HepG2 (cell line): ENCODE data around the gene FAM117A. TPM values are rescaled to one million over a fixed set of nuclear protein-coding genes. Genes with fewer than 3 reads are reported as not detected.

ENCODE experiments used
- CBFB ChIP-seq: sonication (generic); formaldehyde crosslinking; IDR thresholded peaks from 2 replicates; pipeline ENCODE4 v1.4.0; 2020; ENCODE audit warnings: missing genetic modification reagents
- FOXP1 ChIP-seq, 2 experiments: fragments of 450-650 bp in 1 of 2; IDR thresholded peaks; 2 replicates each; pipeline ENCODE4 v1.6.1; 2017 to 2018; ENCODE audit warnings: antibody characterized with exemption in 1 of 2
- KDM5A ChIP-seq: fragments of 200-600 bp; sonication (generic); IDR thresholded peaks from 2 replicates; pipeline ENCODE4 v1.7.0; 2018; ENCODE audit warnings: antibody characterized with exemption, mild to moderate bottlenecking, low read length, borderline replicate concordance
- ZNF142 ChIP-seq: sonication (generic); formaldehyde crosslinking; IDR thresholded peaks from 2 replicates; pipeline ENCODE4 v1.4.0; 2020; ENCODE audit warnings: missing genetic modification reagents
- ZNF335 ChIP-seq: sonication (generic); formaldehyde crosslinking; IDR thresholded peaks from 2 replicates; pipeline ENCODE4 v1.4.0; 2020; ENCODE audit warnings: missing genetic modification reagents
- ZNF484 ChIP-seq: sonication (generic); formaldehyde crosslinking; IDR thresholded peaks from 2 replicates; pipeline ENCODE4 v1.5.1; 2020; ENCODE audit warnings: mild to moderate bottlenecking, low read depth, missing genetic modification reagents, borderline replicate concordance
- ZNF501 ChIP-seq: sonication (generic); formaldehyde crosslinking; IDR thresholded peaks from 2 replicates; pipeline ENCODE4 v1.5.1; 2020; ENCODE audit warnings: mild to moderate bottlenecking, moderate library complexity, missing genetic modification reagents
- ZNF570 ChIP-seq: sonication (generic); formaldehyde crosslinking; IDR thresholded peaks from 2 replicates; pipeline ENCODE4 v1.4.0; 2020; ENCODE audit warnings: mild to moderate bottlenecking, missing genetic modification reagents, borderline replicate concordance
- ZNF740 ChIP-seq: sonication (generic); formaldehyde crosslinking; IDR thresholded peaks from 2 replicates; pipeline ENCODE4 v1.4.0; 2020; ENCODE audit warnings: missing genetic modification reagents
- ZSCAN12 ChIP-seq: sonication (generic); formaldehyde crosslinking; IDR thresholded peaks from 2 replicates; pipeline ENCODE4 v1.9.0; 2021; ENCODE audit warnings: mild to moderate bottlenecking, missing genetic modification reagents
- polyA plus RNA-seq, 8 experiments: library from polyadenylated mRNA; depleted of rRNA in 3 of 8; stranded (reverse) in 7 of 8; unstranded in 1 of 8; fragments of >200 nt; fragmentation: Illumina TruSeq in 4 of 8; extraction: Trizol in 4 of 8; gene quantifications; 2 replicates each; pipeline versions ENCODE4 v1.2.1 to v1.2.3, GENCODE V29; 2011 to 2016; ENCODE audit warnings: low read depth in 4 of 8, missing spikeins in 1 of 8, mixed read lengths in 1 of 8; ENCODE audit not compliant: insufficient read depth in 1 of 8
- total RNA-seq, 5 experiments: library from RNA; depleted of rRNA; stranded (reverse); fragments of >200 nt; fragmentation: Illumina TruSeq; extraction: Trizol; gene quantifications; 2 replicates each; pipeline ENCODE4 v1.2.3, GENCODE V29; 2016; ENCODE audit warnings: low read depth in 1 of 5
- TF ChIP-seq, protein P1 (sequence below), 2 experiments: sonication (generic) in 1 of 2; formaldehyde crosslinking in 1 of 2; IDR thresholded peaks; 2 replicates each; pipeline versions ENCODE4 v1.5.1 to v1.6.1; 2011 to 2020; ENCODE audit warnings: borderline replicate concordance in 1 of 2, low read depth in 1 of 2, low read length in 1 of 2, mild to moderate bottlenecking in 1 of 2, missing genetic modification reagents in 1 of 2, moderate library complexity in 1 of 2
- TF ChIP-seq, protein P2 (sequence below): sonication (generic); formaldehyde crosslinking; IDR thresholded peaks from 2 replicates; pipeline ENCODE4 v1.4.0; 2020; ENCODE audit warnings: missing genetic modification reagents, borderline replicate concordance
- TF ChIP-seq, protein P3 (sequence below): sonication (generic); formaldehyde crosslinking; IDR thresholded peaks from 2 replicates; pipeline ENCODE4 v1.5.1; 2020; ENCODE audit warnings: missing genetic modification reagents, mild to moderate bottlenecking, borderline replicate concordance

The FAM117A gene
- total and polyA plus RNA-seq, 2 of the 13 experiments (the other 11 are each of a cell fraction or from before 2014, with no cell fraction given) = 12.1 to 19.8 TPM

GRCh38 chr17:49707608-49708514, 56.1 kb downstream of the FAM117A start, which contains the start of gene SLC35B1 (continued):
- TF ChIP-seq, protein P1, sequence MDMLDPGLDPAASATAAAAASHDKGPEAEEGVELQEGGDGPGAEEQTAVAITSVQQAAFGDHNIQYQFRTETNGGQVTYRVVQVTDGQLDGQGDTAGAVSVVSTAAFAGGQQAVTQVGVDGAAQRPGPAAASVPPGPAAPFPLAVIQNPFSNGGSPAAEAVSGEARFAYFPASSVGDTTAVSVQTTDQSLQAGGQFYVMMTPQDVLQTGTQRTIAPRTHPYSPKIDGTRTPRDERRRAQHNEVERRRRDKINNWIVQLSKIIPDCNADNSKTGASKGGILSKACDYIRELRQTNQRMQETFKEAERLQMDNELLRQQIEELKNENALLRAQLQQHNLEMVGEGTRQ (IDR thresholded peaks at IDR 0.05; ENCODE audit: low read depth, low read length) = no peak
- TF ChIP-seq, protein P1 (CRISPR knock-in tag; IDR thresholded peaks at IDR 0.05; ENCODE audit: borderline replicate concordance) = no peak
- peak; percentile 61 for TF ChIP-seq CBFB
- TF ChIP-seq, protein P2, sequence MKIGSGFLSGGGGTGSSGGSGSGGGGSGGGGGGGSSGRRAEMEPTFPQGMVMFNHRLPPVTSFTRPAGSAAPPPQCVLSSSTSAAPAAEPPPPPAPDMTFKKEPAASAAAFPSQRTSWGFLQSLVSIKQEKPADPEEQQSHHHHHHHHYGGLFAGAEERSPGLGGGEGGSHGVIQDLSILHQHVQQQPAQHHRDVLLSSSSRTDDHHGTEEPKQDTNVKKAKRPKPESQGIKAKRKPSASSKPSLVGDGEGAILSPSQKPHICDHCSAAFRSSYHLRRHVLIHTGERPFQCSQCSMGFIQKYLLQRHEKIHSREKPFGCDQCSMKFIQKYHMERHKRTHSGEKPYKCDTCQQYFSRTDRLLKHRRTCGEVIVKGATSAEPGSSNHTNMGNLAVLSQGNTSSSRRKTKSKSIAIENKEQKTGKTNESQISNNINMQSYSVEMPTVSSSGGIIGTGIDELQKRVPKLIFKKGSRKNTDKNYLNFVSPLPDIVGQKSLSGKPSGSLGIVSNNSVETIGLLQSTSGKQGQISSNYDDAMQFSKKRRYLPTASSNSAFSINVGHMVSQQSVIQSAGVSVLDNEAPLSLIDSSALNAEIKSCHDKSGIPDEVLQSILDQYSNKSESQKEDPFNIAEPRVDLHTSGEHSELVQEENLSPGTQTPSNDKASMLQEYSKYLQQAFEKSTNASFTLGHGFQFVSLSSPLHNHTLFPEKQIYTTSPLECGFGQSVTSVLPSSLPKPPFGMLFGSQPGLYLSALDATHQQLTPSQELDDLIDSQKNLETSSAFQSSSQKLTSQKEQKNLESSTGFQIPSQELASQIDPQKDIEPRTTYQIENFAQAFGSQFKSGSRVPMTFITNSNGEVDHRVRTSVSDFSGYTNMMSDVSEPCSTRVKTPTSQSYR (CRISPR knock-in tag) = peak; percentile 6; the same call in 1 of the 2 replicates
- no peak for TF ChIP-seq ZNF142 (CRISPR knock-in tag)
- TF ChIP-seq ZNF335 (CRISPR knock-in tag) = peak; percentile 100
- no peak for TF ChIP-seq FOXP1 (IDR thresholded peaks at IDR 0.05)
- peak; percentile 21; the same call in 1 of the 2 replicates for TF ChIP-seq FOXP1 (CRISPR knock-in tag; IDR thresholded peaks at IDR 0.05)
- peak; percentile 100 for TF ChIP-seq KDM5A
- peak; percentile 55; the same call in 1 of the 2 replicates for TF ChIP-seq ZSCAN12 (CRISPR knock-in tag)
- peak; percentile 97 for TF ChIP-seq ZNF501 (CRISPR knock-in tag)
- peak; percentile 67; the same call in 1 of the 2 replicates for TF ChIP-seq ZNF740
- TF ChIP-seq, protein P3, sequence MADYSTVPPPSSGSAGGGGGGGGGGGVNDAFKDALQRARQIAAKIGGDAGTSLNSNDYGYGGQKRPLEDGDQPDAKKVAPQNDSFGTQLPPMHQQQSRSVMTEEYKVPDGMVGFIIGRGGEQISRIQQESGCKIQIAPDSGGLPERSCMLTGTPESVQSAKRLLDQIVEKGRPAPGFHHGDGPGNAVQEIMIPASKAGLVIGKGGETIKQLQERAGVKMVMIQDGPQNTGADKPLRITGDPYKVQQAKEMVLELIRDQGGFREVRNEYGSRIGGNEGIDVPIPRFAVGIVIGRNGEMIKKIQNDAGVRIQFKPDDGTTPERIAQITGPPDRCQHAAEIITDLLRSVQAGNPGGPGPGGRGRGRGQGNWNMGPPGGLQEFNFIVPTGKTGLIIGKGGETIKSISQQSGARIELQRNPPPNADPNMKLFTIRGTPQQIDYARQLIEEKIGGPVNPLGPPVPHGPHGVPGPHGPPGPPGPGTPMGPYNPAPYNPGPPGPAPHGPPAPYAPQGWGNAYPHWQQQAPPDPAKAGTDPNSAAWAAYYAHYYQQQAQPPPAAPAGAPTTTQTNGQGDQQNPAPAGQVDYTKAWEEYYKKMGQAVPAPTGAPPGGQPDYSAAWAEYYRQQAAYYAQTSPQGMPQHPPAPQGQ (CRISPR knock-in tag) = no peak
- no peak for TF ChIP-seq ZNF484
- TF ChIP-seq ZNF570 (CRISPR knock-in tag) = no peak
